GM12892 (cell line): ENCODE measurements around the gene ZNF892.
"Not testable (repeated sequence)": the region's sequence is repeated elsewhere in the genome, so short reads cannot be mapped to it uniquely, and the experiment has no call there.

ENCODE experiments used
- DNase-seq: peaks from one replicate; pipeline ENCODE4 v3.0.0; 2011; ENCODE audit not compliant: insufficient read length
- FAIRE-seq: peaks from 2 replicates; lab custom pipeline; 2011; peaks lifted over from hg19 to GRCh38; lab: Jason Lieb, UNC
- POLR2A ChIP-seq: IDR thresholded peaks from 2 replicates; pipeline ENCODE4 v1.6.1; 2011; ENCODE audit warnings: low read depth, low read length, control low read depth
- POLR2AphosphoS5 ChIP-seq: IDR thresholded peaks from 2 replicates; pipeline ENCODE4 v1.6.1; 2011; ENCODE audit warnings: low read depth, low read length, control low read depth
- TAF1 ChIP-seq: IDR thresholded peaks from 2 replicates; pipeline ENCODE4 v1.6.1; 2011; ENCODE audit warnings: low read depth, mild to moderate bottlenecking, control low read depth, low read length, borderline replicate concordance

ZNF892 gene

GRCh38 chr2:95234286-95234785, 27.0 kb downstream of the ZNF892 start:
- no peak for FAIRE-seq
- TF ChIP-seq POLR2AphosphoS5 = no peak
- no peak for TF ChIP-seq TAF1
- TF ChIP-seq POLR2A = no peak
- no peak for DNase-seq

DNA sequence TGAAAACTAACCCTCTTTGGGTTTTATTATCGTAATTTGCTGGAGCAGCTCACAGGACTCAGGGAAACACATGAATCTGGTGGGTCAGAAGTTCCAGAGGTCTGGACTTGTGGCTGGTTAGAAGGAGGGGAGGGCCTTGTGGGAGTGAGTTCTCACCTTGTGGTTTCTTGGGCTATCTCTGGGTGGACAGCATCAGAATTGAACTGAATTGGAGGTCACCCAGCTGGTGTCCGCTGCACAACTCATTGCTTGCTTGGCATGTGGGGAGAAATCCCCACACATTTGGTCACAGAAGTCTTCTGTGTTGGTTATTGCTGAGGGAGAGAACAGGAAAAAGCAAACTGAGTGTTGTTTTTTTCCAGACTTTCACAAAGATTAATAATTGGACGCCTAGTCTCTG, 27.5 kb downstream of the ZNF892 start:
- TF ChIP-seq POLR2AphosphoS5 = no peak
- TF ChIP-seq TAF1 = no peak
- no peak for TF ChIP-seq POLR2A
- DNase-seq (no peak), FAIRE-seq (no peak)

- FAIRE-seq (no peak), DNase-seq (no peak)
- TF ChIP-seq POLR2AphosphoS5 (no peak), POLR2A (no peak), TAF1 (no peak)
Observed at GRCh38 chr2:95238131-95238530, 30.8 kb downstream of the ZNF892 start.

DNA sequence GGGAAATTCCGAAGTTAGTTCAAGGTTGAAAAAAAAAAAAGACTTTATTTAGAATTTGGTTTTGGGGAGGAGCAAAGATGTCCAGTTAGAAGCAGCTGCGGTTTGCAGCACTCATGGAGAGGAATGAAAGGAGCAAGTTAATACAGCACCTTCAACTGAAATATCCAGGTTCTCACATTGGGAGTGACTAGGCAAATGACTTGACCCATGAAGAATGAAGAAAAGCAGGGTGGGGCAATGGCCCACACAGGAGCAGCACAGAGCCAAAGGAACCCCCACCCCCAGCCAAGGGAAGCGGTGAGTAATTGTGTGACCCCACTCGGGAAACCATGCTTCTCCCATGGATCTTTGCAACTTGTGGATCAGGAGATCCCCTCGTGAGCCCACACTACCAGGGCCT, 32.8 kb downstream of the ZNF892 start:
- no peak for DNase-seq

GRCh38 chr2:95240556-95240955, 33.2 kb downstream of the ZNF892 start:
- TF ChIP-seq TAF1 = no peak
- TF ChIP-seq POLR2A = no peak
- no peak for TF ChIP-seq POLR2AphosphoS5
- DNase-seq (no peak), FAIRE-seq (no peak)

More for the DNA sequence above, 32.8 kb downstream of the ZNF892 start:
- no peak for TF ChIP-seq TAF1
- no peak for TF ChIP-seq POLR2AphosphoS5
- TF ChIP-seq POLR2A = no peak
- FAIRE-seq = no peak

- not testable (repeated sequence) for FAIRE-seq
Observed at GRCh38 chr2:95242084-95242483, 34.8 kb downstream of the ZNF892 start.

More at GRCh38 chr2:95242084-95242483, 34.8 kb downstream of the ZNF892 start:
- DNase-seq = not testable (repeated sequence)
